Gastroesophageal sphincter (tissue), 3 donors: Measurements from ENCODE around the gene RBPJ.

ENCODE experiments used
- CTCF ChIP-seq, 4 experiments: fragments of 200-600 bp in 2 of 4; fragments of 450-650 bp in 2 of 4; sonication (generic) in 1 of 4; IDR thresholded peaks; one replicate each; pipeline ENCODE4 v1.5.1; 2017 to 2019; ENCODE audit warnings: antibody characterized with exemption in 4 of 4, mild to moderate bottlenecking in 2 of 4, moderate library complexity in 2 of 4
- EP300 ChIP-seq: sonication (generic); formaldehyde crosslinking; IDR thresholded peaks from one replicate; pipeline ENCODE4 v1.6.1; 2017; ENCODE audit warnings: antibody characterized with exemption, mild to moderate bottlenecking
- POLR2A ChIP-seq, 2 donors: fragments of 450-650 bp; IDR thresholded peaks; one replicate each; pipeline ENCODE4 v1.6.1; 2017; ENCODE audit warnings: antibody characterized with exemption in 2 of 2, mild to moderate bottlenecking in 2 of 2, moderate library complexity in 1 of 2
- POLR2AphosphoS5 ChIP-seq: sonication (generic); formaldehyde crosslinking; IDR thresholded peaks from one replicate; pipeline ENCODE4 v1.6.1; 2017; ENCODE audit warnings: antibody characterized with exemption

GRCh38 chr4:26326791-26327190 lies 6.0 kb downstream of the RBPJ start:
- TF ChIP-seq CTCF (IDR thresholded peaks at IDR 0.05) (no peak), POLR2AphosphoS5 (no peak), EP300 (no peak), POLR2A (IDR thresholded peaks at IDR 0.05) (no peak)
